Kidney (tissue), 14 donors: Measurements from ENCODE around the gene PLCB3. TPM values are rescaled to one million over a fixed set of nuclear protein-coding genes. Genes with fewer than 3 reads are reported as not detected.

Source experiments
- DNase-seq, 5 donors: peaks; one replicate each; pipeline ENCODE4 v3.0.0-alpha.2; 2013 to 2020
- FAIRE-seq: peaks from 2 replicates; lab custom pipeline; 2012; peaks lifted over from hg19 to GRCh38; lab: Jason Lieb, UNC
- H3K27ac ChIP-seq, 2 donors: one replicate each; pipeline ENCODE4 v1.7.0; 2013; ENCODE audit warnings: low read depth in 2 of 2, low read length in 2 of 2, inconsistent platforms in 1 of 2
- H3K27me3 ChIP-seq: one replicate; pipeline ENCODE4 v1.7.1; 2013; ENCODE audit warnings: low read length, inconsistent platforms; ENCODE audit not compliant: control insufficient read depth, insufficient read depth
- H3K36me3 ChIP-seq, 3 donors: one replicate each; pipeline versions ENCODE4 v1.7.0 to v1.7.1; 2013; ENCODE audit warnings: low read length in 3 of 3, control low read depth in 1 of 3, inconsistent platforms in 1 of 3; ENCODE audit not compliant: insufficient read depth in 3 of 3, control insufficient read depth in 2 of 3
- H3K4me1 ChIP-seq, 3 donors: one replicate each; pipeline versions ENCODE4 v1.7.0 to v1.7.1; 2013; ENCODE audit warnings: low read length in 3 of 3, inconsistent platforms in 1 of 3, low read depth in 1 of 3; ENCODE audit not compliant: control insufficient read depth in 2 of 3, insufficient read depth in 2 of 3
- H3K4me3 ChIP-seq, 3 donors: one replicate each; pipeline versions ENCODE4 v1.7.0 to v1.8.1; 2013; ENCODE audit warnings: low read length in 3 of 3, control low read depth in 1 of 3, inconsistent platforms in 1 of 3
- H3K9ac ChIP-seq, 3 donors: one replicate each; pipeline versions ENCODE4 v1.7.0 to v1.7.1; 2013; ENCODE audit warnings: low read length in 3 of 3, control low read depth in 1 of 3, inconsistent platforms in 1 of 3
- H3K9me3 ChIP-seq, 3 donors: one replicate each; pipeline versions ENCODE4 v1.7.0 to v1.7.1; 2013; ENCODE audit warnings: low read length in 3 of 3, control low read depth in 1 of 3, inconsistent platforms in 1 of 3; ENCODE audit not compliant: control insufficient read depth in 2 of 3, insufficient read depth in 1 of 3
- CTCF ChIP-seq: IDR thresholded peaks from 3 replicates; pipeline ENCODE4 v1.5.1; 2012; ENCODE audit warnings: mild to moderate bottlenecking, moderate library complexity, borderline replicate concordance; ENCODE audit not compliant: insufficient read depth; ENCODE audit errors: extremely low read depth
- intact Hi-C: fragments of 100-400 bp; cut with DNase I; formaldehyde crosslinking; loops from one replicate; pipeline ENCODE4 v1.11.1; 2022
- polyA plus RNA-seq: library from polyadenylated mRNA; stranded (reverse); fragments of 350-450 nt; fragmentation: Illumina TruSeq; extraction: RNeasy Lipid Tissue Mini Kit (QIAGEN cat#74804); gene quantifications from one replicate; pipeline ENCODE4 v1.2.3, GENCODE V29; 2014; ENCODE audit warnings: low read depth, low replicate concordance; ENCODE audit not compliant: insufficient read depth
- total RNA-seq: library from RNA; stranded (reverse); fragmentation: NEBNext Ultra II Directional; extraction: Animal tissue kit (Norgen Biotek cat#: 25700); gene quantifications from one replicate; pipeline ENCODE4 v1.2.1, GENCODE V29; 2021
- donor health status: control.
- donor health status: control.
- donor health status: control.
- donor health status: control.
- donor health status: control.
- donor health status: DM: yes; HTN: yes; CAD: no.
- donor health status: Normal renal cell carcinoma (clear cell type).

The PLCB3 gene
- total and polyA plus RNA-seq, 2 donors from 2014 or later = 9.6 to 24.6 TPM

- Histone ChIP-seq H3K4me1 (peaks cover 0 to 4% (median 0%) of the 10 kb centered on the region in 3 donors), H3K36me3 (peaks cover 0 to 4% (median 2%) of the 10 kb centered on the region in 3 donors), H3K27ac (no peak overlapping the region), H3K4me3 (no peak overlapping the region), H3K9ac (no peak overlapping the region), H3K9me3 (no peaks in the 10 kb centered on the region), H3K27me3 (no peaks in the 10 kb centered on the region)
- intact Hi-C loops = no loop called here
- DNase-seq = no peak
- no peak for FAIRE-seq
- no peak for TF ChIP-seq CTCF
Observed at GRCh38 chr11:64275031-64275800, 23.9 kb downstream of the PLCB3 start.

GRCh38 chr11:64275841-64276240 lies 24.5 kb downstream of the PLCB3 start:
- intact Hi-C loops = no loop called here
- no peak for FAIRE-seq
- no peak for TF ChIP-seq CTCF

GRCh38 chr11:64276653-64277431 lies 25.5 kb downstream of the PLCB3 start:
- peaks cover 0 to 4% (median 2%) of the 10 kb centered on the region in 3 donors for H3K36me3 ChIP-seq
- no peak for DNase-seq

More at GRCh38 chr11:64275841-64276240, 24.5 kb downstream of the PLCB3 start:
- Histone ChIP-seq H3K9me3 (no peaks in the 10 kb centered on the region), H3K27me3 (no peaks in the 10 kb centered on the region), H3K4me1 (peaks cover 0 to 4% (median 0%) of the 10 kb centered on the region in 3 donors), H3K27ac (no peak overlapping the region), H3K4me3 (no peak overlapping the region), H3K9ac (no peak overlapping the region), H3K36me3 (peaks cover 0 to 4% (median 2%) of the 10 kb centered on the region in 3 donors)
- no peak for DNase-seq

More at GRCh38 chr11:64276653-64277431, 25.5 kb downstream of the PLCB3 start:
- H3K4me3 ChIP-seq = no peak overlapping the region
- no peak for FAIRE-seq
- TF ChIP-seq CTCF = no peak
- no peak overlapping the region for H3K9ac ChIP-seq
- no peaks in the 10 kb centered on the region for H3K9me3 ChIP-seq
- H3K27ac ChIP-seq = no peak overlapping the region
- intact Hi-C loops = no loop called here
- H3K4me1 ChIP-seq = peaks cover 0 to 2% (median 0%) of the 10 kb centered on the region in 3 donors
- H3K27me3 ChIP-seq = no peaks in the 10 kb centered on the region
